ENCODE data around the gene CSNK1A1.

Gene CSNK1A1

DNA sequence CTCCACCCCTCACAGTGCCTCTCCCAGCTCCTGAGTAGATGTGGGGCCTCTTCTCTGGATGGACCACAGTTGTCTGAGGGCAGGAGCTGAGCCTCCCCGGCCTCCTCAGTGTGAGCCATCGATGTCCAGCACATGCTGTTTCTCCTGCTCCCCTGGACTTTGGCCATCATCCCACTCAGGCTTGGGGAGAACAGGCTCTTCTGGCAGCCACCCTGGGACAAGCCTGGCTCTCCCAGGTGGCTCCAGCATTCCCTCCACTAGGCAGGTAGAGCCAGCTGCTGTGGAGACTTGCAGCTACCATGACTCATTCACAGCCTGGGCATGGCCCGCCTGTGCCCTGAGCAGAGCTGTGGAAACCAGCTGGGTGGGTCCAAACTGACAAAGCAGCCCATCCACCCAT lies 77.0 kb downstream of the CSNK1A1 start:
- DNase-seq (ENCODE audit: extremely low spot score): no peak
- ChIA-PET POLR2A (interaction anchor here (0.6 kb wide), 1 partner anchor 10 kb away, joined by 4 read pairs; no protein-coding TSS in a partner anchor), CTCF (interaction anchor here (0.8 to 2.2 kb wide), 6 partner anchors 12 to 143 kb away, joined by 3 to 8 read pairs (median 4); no protein-coding TSS in a partner anchor)
- TF ChIP-seq, protein P1, sequence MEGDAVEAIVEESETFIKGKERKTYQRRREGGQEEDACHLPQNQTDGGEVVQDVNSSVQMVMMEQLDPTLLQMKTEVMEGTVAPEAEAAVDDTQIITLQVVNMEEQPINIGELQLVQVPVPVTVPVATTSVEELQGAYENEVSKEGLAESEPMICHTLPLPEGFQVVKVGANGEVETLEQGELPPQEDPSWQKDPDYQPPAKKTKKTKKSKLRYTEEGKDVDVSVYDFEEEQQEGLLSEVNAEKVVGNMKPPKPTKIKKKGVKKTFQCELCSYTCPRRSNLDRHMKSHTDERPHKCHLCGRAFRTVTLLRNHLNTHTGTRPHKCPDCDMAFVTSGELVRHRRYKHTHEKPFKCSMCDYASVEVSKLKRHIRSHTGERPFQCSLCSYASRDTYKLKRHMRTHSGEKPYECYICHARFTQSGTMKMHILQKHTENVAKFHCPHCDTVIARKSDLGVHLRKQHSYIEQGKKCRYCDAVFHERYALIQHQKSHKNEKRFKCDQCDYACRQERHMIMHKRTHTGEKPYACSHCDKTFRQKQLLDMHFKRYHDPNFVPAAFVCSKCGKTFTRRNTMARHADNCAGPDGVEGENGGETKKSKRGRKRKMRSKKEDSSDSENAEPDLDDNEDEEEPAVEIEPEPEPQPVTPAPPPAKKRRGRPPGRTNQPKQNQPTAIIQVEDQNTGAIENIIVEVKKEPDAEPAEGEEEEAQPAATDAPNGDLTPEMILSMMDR (IDR thresholded peaks at IDR 0.05; ENCODE audit: control extremely low read depth, extremely low read depth, low read depth, missing control alignments): no peak

DNA sequence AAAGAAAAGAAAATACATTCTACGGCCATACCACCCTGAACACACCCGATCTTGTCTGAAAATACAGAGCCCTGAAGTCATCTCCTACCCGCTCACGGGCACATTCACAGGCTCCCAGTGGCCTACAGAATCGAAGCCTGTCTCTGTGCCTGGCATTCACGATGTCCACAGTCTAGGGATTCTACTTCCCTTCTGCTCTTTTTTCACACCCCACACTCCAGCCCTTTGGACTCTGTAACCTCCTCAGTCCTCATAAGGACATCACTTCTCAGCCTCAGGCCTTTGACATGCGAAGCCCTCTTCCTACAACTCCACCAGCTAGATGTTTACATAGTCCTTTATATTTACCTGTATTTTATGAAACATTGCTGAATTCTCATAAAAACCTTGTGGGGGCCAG lies 77.8 kb downstream of the CSNK1A1 start:
- CTCF ChIA-PET: interaction anchor here (1.3 kb wide), 2 partner anchors 39 to 43 kb away, joined by 3 to 4 read pairs; no protein-coding TSS in a partner anchor
- TF ChIP-seq, protein P1 (IDR thresholded peaks at IDR 0.05; ENCODE audit: control extremely low read depth, extremely low read depth, low read depth, missing control alignments): no peak
- DNase-seq (ENCODE audit: extremely low spot score): no peak
- POLR2A ChIA-PET: no interaction called here

DNA sequence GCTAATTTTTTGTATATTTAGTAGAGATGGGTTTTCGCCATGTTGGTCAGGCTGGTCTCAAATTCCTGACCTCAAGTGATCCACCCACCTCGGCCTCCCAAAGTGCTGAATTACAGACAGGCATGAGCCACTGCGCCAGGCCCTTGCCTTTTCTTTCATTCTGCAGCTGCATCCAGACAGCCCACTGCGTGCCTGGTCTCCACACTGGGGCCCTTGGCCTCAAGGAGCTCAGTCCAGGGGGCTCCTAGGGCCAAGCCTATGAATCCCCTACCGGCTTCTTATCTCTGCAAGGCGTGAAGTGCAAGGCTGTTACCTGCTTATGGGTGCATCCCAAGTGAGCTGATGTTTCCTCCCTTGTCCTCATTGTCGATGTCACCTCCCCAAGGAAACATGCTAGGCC lies 78.8 kb downstream of the CSNK1A1 start:
- no peak for DNase-seq (ENCODE audit: extremely low spot score)
- CTCF ChIA-PET: interaction anchor here (1.3 kb wide), 1 partner anchor 44 kb away, joined by 3 read pairs; no protein-coding TSS in a partner anchor
- TF ChIP-seq, protein P1 (IDR thresholded peaks at IDR 0.05; ENCODE audit: control extremely low read depth, extremely low read depth, low read depth, missing control alignments): no peak
- POLR2A ChIA-PET: no interaction called here

DNA sequence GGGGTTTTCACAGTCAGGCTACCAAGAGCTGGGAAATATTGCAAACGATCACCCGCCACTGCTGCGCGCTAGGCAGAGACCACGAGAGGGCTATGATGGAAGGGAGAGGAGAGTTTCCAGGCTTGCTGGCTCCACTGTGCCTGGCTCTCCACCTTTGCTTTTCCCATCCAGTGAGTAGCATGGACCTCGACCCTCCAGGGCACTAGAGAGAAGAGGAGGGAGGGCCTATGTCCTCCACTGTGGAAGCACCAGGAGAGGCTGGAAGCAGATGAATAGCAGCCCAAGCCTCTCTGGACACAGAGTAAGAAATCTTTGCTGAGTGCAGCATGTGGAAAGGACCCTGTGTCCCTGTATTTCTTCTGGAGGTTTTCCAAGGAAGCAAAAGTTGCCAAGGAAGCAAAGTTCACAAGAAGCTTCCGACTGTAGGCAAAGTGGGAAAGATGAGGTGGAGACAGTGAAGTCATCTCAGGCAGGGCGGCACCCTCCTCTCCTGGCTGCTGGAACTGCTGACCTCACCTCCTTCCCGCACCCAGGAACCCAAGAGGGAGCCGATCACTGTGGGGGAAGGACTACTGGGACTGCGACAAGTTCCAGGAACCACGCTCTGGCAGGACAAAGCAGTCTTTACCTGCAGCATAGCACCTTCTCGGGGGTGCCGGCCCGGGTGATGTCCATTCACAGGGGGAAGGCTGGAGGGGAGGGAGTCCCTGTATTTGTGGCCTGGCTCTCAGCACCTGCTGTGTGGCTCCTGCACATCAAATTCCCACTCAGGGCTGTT lies 79.6 kb downstream of the CSNK1A1 start:
- no peak for DNase-seq (ENCODE audit: extremely low spot score)
- ChIA-PET CTCF (interaction anchor here (2.2 kb wide), 1 partner anchor 93 kb away, joined by 5 read pairs; no protein-coding TSS in a partner anchor), POLR2A (no interaction called here)
- TF ChIP-seq, protein P1 (IDR thresholded peaks at IDR 0.05; ENCODE audit: control extremely low read depth, extremely low read depth, low read depth, missing control alignments): no peak

DNA sequence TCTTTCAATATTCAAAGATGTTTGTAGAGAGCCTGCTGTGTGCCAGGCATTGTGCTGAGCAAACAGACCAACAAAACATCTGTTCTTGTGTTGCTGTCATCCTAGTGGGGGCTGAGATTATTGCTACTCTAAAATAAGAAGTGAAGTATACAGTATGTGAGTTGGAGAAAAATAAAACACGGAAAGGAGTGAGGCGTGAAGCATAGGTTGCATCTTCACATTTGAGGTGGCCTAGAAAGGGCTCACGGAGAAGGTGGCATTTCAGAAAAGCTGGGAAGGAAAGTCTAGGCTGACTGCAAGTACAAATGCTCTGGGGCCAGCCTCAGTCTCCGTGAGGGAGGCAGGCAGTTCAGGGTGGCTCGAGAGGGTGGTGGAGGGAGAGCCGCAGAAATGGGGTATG lies 80.3 kb downstream of the CSNK1A1 start:
- TF ChIP-seq, protein P1 (IDR thresholded peaks at IDR 0.05; ENCODE audit: control extremely low read depth, extremely low read depth, low read depth, missing control alignments): no peak
- no peak for DNase-seq (ENCODE audit: extremely low spot score)
- ChIA-PET CTCF (interaction anchor here (2.2 kb wide), 1 partner anchor 94 kb away, joined by 5 read pairs; no protein-coding TSS in a partner anchor), POLR2A (no interaction called here)

DNA sequence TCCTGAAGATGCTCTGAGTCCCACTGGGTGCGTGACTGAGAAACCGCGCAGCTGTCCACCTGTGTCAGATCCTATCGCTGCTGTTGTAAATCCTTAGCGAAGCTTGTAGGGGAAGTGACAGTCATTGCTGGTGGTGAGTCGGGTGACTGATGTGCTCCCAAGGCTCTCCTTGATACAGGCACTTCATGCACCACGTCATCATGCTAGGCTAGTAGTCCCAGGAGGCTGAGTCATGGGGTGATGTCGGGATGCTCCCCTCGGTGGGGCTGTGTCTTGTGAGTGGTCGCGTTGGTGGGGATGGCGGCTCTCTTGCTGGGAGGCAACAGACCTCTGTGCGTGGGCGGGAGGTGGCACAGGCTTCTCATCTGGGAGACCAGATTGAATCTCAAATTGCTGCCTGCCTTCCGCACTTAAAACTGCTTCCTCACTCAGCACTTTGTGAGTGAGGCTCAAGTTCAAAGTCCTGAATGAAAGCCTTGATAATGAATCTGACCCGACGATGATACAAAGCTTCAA lies 84.7 kb downstream of the CSNK1A1 start:
- TF ChIP-seq, protein P1 (IDR thresholded peaks at IDR 0.05; ENCODE audit: control extremely low read depth, extremely low read depth, low read depth, missing control alignments): no peak
- ChIA-PET CTCF (interaction anchor here (1.8 kb wide), 1 partner anchor 95 kb away, joined by 5 read pairs; no protein-coding TSS in a partner anchor), POLR2A (no interaction called here)
- DNase-seq (ENCODE audit: extremely low spot score): no peak

Data from GM10248 (cell line).